AG09319 (cell line): ENCODE data around the gene SOX9.
"Not testable (repeated sequence)": the region's sequence is repeated elsewhere in the genome, so short reads cannot be mapped to it uniquely, and the experiment has no call there.

Experiments used
- DNase-seq: peaks from one replicate; pipeline ENCODE4 v3.0.0-alpha.2; 2010; ENCODE audit warnings: low read depth; ENCODE audit errors: extremely low read depth
- TF ChIP-seq, protein P1 (sequence below): IDR thresholded peaks from 2 replicates; pipeline ENCODE4 v1.5.1; 2011; ENCODE audit warnings: low read depth, mild to moderate bottlenecking, inconsistent platforms, low read length, moderate library complexity

Gene SOX9

DNA sequence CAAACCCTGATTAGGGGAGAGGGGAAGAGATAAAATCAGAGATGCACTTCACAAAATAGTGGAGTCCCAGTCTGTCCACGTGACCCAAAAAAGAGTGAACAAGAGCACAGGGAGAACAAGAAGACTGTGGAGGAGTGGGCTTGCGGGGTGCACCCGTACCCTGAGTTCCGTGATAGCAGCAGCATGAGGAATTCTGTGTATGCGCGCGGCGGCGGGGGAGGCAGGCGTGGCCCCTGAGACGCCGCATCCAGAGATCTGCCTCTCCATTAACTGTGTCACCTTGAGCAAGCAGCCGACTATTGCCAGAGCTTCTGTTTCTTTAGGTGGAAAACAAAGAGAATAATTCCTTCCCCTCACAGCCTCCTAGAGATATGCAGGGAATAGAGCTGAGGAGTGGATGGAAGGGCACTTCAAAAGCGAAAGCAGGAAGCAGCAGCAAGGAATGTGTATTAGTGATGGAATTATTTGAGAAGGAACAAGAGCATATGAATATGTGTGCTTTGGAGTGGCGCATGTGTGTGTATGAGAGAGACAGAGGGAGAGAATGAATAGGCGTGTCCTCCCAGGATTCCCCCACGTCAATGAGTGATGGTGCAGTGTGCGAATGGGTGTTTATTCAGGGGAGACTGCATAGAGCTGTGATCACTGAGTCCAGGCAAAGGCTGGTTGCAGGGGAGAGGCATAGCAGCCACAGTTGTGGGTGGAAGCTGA lies 10.4 kb upstream of the SOX9 start:
- no peak for DNase-seq
- TF ChIP-seq, protein P1, sequence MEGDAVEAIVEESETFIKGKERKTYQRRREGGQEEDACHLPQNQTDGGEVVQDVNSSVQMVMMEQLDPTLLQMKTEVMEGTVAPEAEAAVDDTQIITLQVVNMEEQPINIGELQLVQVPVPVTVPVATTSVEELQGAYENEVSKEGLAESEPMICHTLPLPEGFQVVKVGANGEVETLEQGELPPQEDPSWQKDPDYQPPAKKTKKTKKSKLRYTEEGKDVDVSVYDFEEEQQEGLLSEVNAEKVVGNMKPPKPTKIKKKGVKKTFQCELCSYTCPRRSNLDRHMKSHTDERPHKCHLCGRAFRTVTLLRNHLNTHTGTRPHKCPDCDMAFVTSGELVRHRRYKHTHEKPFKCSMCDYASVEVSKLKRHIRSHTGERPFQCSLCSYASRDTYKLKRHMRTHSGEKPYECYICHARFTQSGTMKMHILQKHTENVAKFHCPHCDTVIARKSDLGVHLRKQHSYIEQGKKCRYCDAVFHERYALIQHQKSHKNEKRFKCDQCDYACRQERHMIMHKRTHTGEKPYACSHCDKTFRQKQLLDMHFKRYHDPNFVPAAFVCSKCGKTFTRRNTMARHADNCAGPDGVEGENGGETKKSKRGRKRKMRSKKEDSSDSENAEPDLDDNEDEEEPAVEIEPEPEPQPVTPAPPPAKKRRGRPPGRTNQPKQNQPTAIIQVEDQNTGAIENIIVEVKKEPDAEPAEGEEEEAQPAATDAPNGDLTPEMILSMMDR: no peak

GRCh38 chr17:72110942-72111318 lies 9.9 kb upstream of the SOX9 start:
- no peak for DNase-seq
- TF ChIP-seq, protein P1: no peak

DNA sequence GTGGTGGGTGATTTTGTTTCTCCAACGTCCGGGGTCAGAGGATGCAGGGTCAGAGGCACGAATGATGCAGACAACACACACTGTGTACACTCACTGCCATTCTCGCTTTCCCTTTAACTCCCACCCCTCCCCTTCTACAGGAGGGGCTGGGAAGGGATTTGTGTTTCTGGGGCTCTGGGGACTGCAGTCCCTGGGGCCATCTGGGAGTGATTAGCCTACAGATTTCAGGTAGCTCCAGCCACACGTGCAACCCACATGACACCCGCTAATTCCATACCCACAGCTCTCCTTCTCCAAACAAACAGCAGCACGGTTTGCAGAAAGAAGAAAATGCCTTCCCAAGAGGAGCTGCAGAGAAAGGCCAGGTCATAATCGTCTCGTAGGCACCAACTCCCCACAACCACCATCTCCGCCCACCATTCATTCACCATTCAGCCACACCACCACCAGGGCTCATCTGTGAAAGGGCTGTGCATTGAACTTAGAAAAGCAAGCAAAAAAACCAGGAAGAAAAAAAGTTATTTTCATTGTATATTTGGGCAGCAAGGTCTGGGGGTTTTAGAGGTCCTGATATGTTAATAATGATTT lies 9.4 kb upstream of the SOX9 start:
- DNase-seq: no peak

GRCh38 chr17:72111926-72112325 lies 8.9 kb upstream of the SOX9 start:
- not testable (repeated sequence) for DNase-seq

More for the DNA sequence above, 9.4 kb upstream of the SOX9 start:
- TF ChIP-seq, protein P1: no peak

GRCh38 chr17:72113751-72114150 lies 7.1 kb upstream of the SOX9 start:
- TF ChIP-seq, protein P1: no peak
- DNase-seq: no peak

GRCh38 chr17:72115781-72116525 lies 4.9 kb upstream of the SOX9 start:
- no peak for DNase-seq
- TF ChIP-seq, protein P1: no peak

GRCh38 chr17:72116661-72117521 lies 3.9 kb upstream of the SOX9 start:
- TF ChIP-seq, protein P1: no peak
- DNase-seq: no peak
